Measurements from ENCODE around the gene KLK12. TPM values are rescaled to one million over a fixed set of nuclear protein-coding genes. Genes with fewer than 3 reads are reported as not detected.
"Not testable (repeated sequence)": the region's sequence is repeated elsewhere in the genome, so short reads cannot be mapped to it uniquely, and the experiment has no call there.

The KLK12 gene
- total RNA-seq, 2 donors from 2014 or later = not detected

- Histone ChIP-seq H3K27ac (no peak overlapping the region), H3K9me3 (no peaks in the 10 kb centered on the region), H3K36me3 (no peaks in the 10 kb centered on the region), H3K27me3 (replicated peaks; ENCODE audit: insufficient read depth) (no peaks in the 10 kb centered on the region), H3K4me1 (ENCODE audit: control insufficient read depth in 1 of 2, low read depth in 2 of 2) (no peaks in the 10 kb centered on the region), H3K4me3 (no peak overlapping the region)
- no peak for TF ChIP-seq CTCF (IDR thresholded peaks at IDR 0.05)
- DNase-seq (ENCODE audit: low spot score) (no peak), ATAC-seq (ENCODE audit: insufficient number of reproducible peaks, low FRiP score, low read depth) (no peak)
These were observed 42.2 kb downstream of the KLK12 start for GRCh38 chr19:50992666-50993035.

GRCh38 chr19:50984416-50984815 is 50.4 kb downstream of the KLK12 start:
- not testable (repeated sequence) for H3K9me3 ChIP-seq; ATAC-seq (ENCODE audit: insufficient number of reproducible peaks, low FRiP score, low read depth); H3K27me3 ChIP-seq (replicated peaks; ENCODE audit: insufficient read depth); H3K4me3 ChIP-seq; H3K27ac ChIP-seq; DNase-seq (ENCODE audit: low spot score); H3K4me1 ChIP-seq (ENCODE audit: control insufficient read depth in 1 of 2, low read depth in 2 of 2); H3K36me3 ChIP-seq

- H3K27ac ChIP-seq = no peak within 1 kb of the TSS
- H3K9me3 ChIP-seq = no peaks in the 10 kb centered on the region
- H3K36me3 ChIP-seq = no peaks in the 10 kb centered on the region
- DNase-seq (ENCODE audit: low spot score) (no peak), ATAC-seq (ENCODE audit: insufficient number of reproducible peaks, low FRiP score, low read depth) (no peak)
- no peak for TF ChIP-seq CTCF (IDR thresholded peaks at IDR 0.05)
- no peaks in the 10 kb centered on the region for H3K27me3 ChIP-seq (replicated peaks; ENCODE audit: insufficient read depth)
- no peak within 1 kb of the TSS for H3K4me3 ChIP-seq
- H3K4me1 ChIP-seq (ENCODE audit: control insufficient read depth in 1 of 2, low read depth in 2 of 2) = no peaks in the 10 kb centered on the region
These were observed 51.0 kb downstream of the KLK12 start, which contains the start of gene KLK7 for GRCh38 chr19:50983625-50984292. Gene KLK7 (minus strand): TSS chr19:50983917. CDS start chr19:50982399, 1,518 bp downstream.

DNA sequence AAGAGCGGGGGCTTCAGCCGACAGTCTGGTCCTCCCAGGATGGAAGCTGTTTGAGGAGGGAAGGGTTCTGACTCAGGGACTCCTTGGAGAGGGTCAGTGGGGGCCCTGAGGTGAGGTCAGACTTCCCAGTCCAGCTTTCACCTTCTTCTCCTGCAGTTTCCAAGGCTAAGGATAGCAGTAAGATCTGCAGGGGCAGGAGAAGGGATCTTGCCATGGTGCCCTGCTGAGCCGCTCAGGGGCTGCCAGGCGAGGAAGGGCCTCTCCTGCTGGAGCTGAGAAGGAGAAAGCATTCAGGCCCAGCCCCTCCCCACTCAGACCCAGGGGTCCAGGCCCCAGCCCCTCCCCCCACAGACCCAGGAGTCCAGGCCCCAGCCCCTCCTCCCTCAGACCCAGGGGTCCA is 52.6 kb downstream of the KLK12 start:
- no peak for ATAC-seq (ENCODE audit: insufficient number of reproducible peaks, low FRiP score, low read depth)
- no peak for TF ChIP-seq CTCF (IDR thresholded peaks at IDR 0.05)
- no peaks in the 10 kb centered on the region for H3K27me3 ChIP-seq (replicated peaks; ENCODE audit: insufficient read depth)
- no peaks in the 10 kb centered on the region for H3K4me1 ChIP-seq (ENCODE audit: control insufficient read depth in 1 of 2, low read depth in 2 of 2)
- H3K9me3 ChIP-seq = no peaks in the 10 kb centered on the region
- H3K27ac ChIP-seq = no peak overlapping the region
- H3K4me3 ChIP-seq = no peak overlapping the region
- H3K36me3 ChIP-seq = no peaks in the 10 kb centered on the region
- DNase-seq (ENCODE audit: low spot score) = no peak

GRCh38 chr19:50981587-50982146 is 53.1 kb downstream of the KLK12 start:
- Histone ChIP-seq H3K4me3 (no peak overlapping the region), H3K36me3 (no peaks in the 10 kb centered on the region), H3K4me1 (ENCODE audit: control insufficient read depth in 1 of 2, low read depth in 2 of 2) (no peaks in the 10 kb centered on the region), H3K9me3 (no peaks in the 10 kb centered on the region), H3K27me3 (replicated peaks; ENCODE audit: insufficient read depth) (no peaks in the 10 kb centered on the region), H3K27ac (no peak overlapping the region)
- DNase-seq (ENCODE audit: low spot score) (no peak), ATAC-seq (ENCODE audit: insufficient number of reproducible peaks, low FRiP score, low read depth) (no peak)
- TF ChIP-seq CTCF (IDR thresholded peaks at IDR 0.05) = no peak
